Right atrium auricular region (tissue), 2 donors: ENCODE results near the gene PTPRN2. TPM values are rescaled to one million over a fixed set of nuclear protein-coding genes. Genes with fewer than 3 reads are reported as not detected.

ENCODE experiments used
- DNase-seq: peaks from one replicate; pipeline ENCODE4 v3.0.0-alpha.2; 2019; ENCODE audit warnings: low spot score
- H3K27ac ChIP-seq, 2 donors: fragments of 200-600 bp; sonication (generic); 1 replicate in 1 of 2; 2 replicates in 1 of 2; pipeline ENCODE4 v1.5.1; 2016 to 2019
- H3K27me3 ChIP-seq, 2 donors: fragments of 200-600 bp; sonication (generic); one replicate each; pipeline versions ENCODE4 v1.5.1 to v1.6.0; 2017 to 2019
- H3K36me3 ChIP-seq: fragments of 200-600 bp; sonication (generic); one replicate; pipeline ENCODE4 v1.5.1; 2016
- H3K4me1 ChIP-seq, 2 donors: fragments of 200-600 bp; sonication (generic); one replicate each; pipeline versions ENCODE4 v1.5.1 to v1.6.0; 2017 to 2019
- H3K4me3 ChIP-seq, 2 donors: fragments of 200-600 bp; sonication (generic); 1 replicate in 1 of 2; 2 replicates in 1 of 2; pipeline ENCODE4 v1.5.1; 2017 to 2019; ENCODE audit warnings: mild to moderate bottlenecking in 1 of 2, moderate library complexity in 1 of 2
- H3K9me3 ChIP-seq, 2 donors: fragments of 200-600 bp; sonication (generic); one replicate each; pipeline ENCODE4 v1.5.1; 2019
- CTCF ChIP-seq, 2 donors: fragments of 200-600 bp; sonication (generic); IDR thresholded peaks; one replicate each; pipeline ENCODE4 v1.5.1; 2019; ENCODE audit warnings: antibody characterized with exemption in 2 of 2
- total RNA-seq, 2 donors: library from RNA; depleted of rRNA; stranded (reverse); fragments of >200 nt; gene quantifications; one replicate each; pipeline ENCODE4 v1.1.0, GENCODE V29; 2016

PTPRN2 gene
- total RNA-seq, 2 donors from 2014 or later: 2.6 to 2.7 TPM

- Histone ChIP-seq H3K27me3 (no peaks in the 10 kb centered on the region), H3K4me1 (no peaks in the 10 kb centered on the region), H3K27ac (no peak overlapping the region), H3K4me3 (no peak overlapping the region), H3K9me3 (peaks cover 0 to 6% of the 10 kb centered on the region in 2 donors), H3K36me3 (no peaks in the 10 kb centered on the region)
- TF ChIP-seq CTCF (IDR thresholded peaks at IDR 0.05): no peak
- DNase-seq: no peak
Measured at GRCh38 chr7:157963526-157963925, 624.1 kb downstream of the PTPRN2 start.

- Histone ChIP-seq H3K27me3 (no peaks in the 10 kb centered on the region), H3K36me3 (no peaks in the 10 kb centered on the region), H3K4me1 (no peaks in the 10 kb centered on the region), H3K9me3 (peaks cover 0 to 6% of the 10 kb centered on the region in 2 donors), H3K4me3 (no peak overlapping the region), H3K27ac (no peak overlapping the region)
- no peak for DNase-seq
- TF ChIP-seq CTCF (IDR thresholded peaks at IDR 0.05): no peak
Measured at GRCh38 chr7:157962458-157963306, 624.9 kb downstream of the PTPRN2 start.

- no peak for DNase-seq
- TF ChIP-seq CTCF (IDR thresholded peaks at IDR 0.05): no peak
- Histone ChIP-seq H3K4me1 (no peaks in the 10 kb centered on the region), H3K27ac (no peak overlapping the region), H3K36me3 (no peaks in the 10 kb centered on the region), H3K9me3 (peaks cover 0 to 6% of the 10 kb centered on the region in 2 donors), H3K4me3 (no peak overlapping the region), H3K27me3 (no peaks in the 10 kb centered on the region)
Measured at GRCh38 chr7:157961731-157962457, 625.7 kb downstream of the PTPRN2 start.

- Histone ChIP-seq H3K9me3 (peaks cover 0 to 6% of the 10 kb centered on the region in 2 donors), H3K27me3 (no peaks in the 10 kb centered on the region), H3K36me3 (no peaks in the 10 kb centered on the region), H3K4me1 (no peaks in the 10 kb centered on the region), H3K27ac (no peak overlapping the region), H3K4me3 (no peak overlapping the region)
- no peak for DNase-seq
- TF ChIP-seq CTCF (IDR thresholded peaks at IDR 0.05): no peak
Measured at GRCh38 chr7:157955348-157955999, 632.1 kb downstream of the PTPRN2 start.

- H3K36me3 ChIP-seq: no peaks in the 10 kb centered on the region
- no peak overlapping the region for H3K4me3 ChIP-seq
- H3K27ac ChIP-seq: no peak overlapping the region
- no peaks in the 10 kb centered on the region for H3K4me1 ChIP-seq
- peaks cover 0 to 6% of the 10 kb centered on the region in 2 donors for H3K9me3 ChIP-seq
- H3K27me3 ChIP-seq: no peaks in the 10 kb centered on the region
- DNase-seq: no peak
- TF ChIP-seq CTCF (IDR thresholded peaks at IDR 0.05): no peak
Measured at GRCh38 chr7:157954901-157955300, 632.7 kb downstream of the PTPRN2 start.
